ENCODE results near the gene FAM9A.

DNA sequence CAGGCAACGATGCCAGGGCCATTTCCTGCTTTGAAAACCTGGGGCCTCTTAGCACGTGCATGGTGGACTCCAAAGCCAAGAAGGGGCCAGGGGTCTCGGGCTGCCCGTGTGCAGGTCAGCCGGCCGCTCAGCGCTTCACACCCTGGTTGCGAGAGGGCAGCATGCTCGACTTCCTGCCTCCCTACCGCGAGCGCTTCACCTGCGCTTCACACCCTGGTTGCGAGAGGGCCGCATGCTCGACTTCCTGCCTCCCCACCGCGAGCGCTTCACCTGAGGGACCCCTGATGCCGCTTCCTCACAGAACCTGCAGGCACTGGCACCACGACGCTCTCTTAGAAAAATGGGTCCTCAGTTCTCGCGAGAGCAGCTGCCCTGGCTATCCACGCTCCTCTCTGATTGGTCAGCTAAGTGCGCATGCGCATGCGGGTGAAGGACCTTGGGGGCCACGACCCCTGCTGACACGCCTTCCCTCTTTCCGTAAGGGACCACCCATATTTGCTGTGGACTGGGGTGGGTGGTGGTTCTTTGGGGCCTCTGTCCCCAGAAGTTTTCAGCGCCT lies at the start of gene FAM9A:
- TF ChIP-seq, protein P1, sequence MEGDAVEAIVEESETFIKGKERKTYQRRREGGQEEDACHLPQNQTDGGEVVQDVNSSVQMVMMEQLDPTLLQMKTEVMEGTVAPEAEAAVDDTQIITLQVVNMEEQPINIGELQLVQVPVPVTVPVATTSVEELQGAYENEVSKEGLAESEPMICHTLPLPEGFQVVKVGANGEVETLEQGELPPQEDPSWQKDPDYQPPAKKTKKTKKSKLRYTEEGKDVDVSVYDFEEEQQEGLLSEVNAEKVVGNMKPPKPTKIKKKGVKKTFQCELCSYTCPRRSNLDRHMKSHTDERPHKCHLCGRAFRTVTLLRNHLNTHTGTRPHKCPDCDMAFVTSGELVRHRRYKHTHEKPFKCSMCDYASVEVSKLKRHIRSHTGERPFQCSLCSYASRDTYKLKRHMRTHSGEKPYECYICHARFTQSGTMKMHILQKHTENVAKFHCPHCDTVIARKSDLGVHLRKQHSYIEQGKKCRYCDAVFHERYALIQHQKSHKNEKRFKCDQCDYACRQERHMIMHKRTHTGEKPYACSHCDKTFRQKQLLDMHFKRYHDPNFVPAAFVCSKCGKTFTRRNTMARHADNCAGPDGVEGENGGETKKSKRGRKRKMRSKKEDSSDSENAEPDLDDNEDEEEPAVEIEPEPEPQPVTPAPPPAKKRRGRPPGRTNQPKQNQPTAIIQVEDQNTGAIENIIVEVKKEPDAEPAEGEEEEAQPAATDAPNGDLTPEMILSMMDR (conservative IDR thresholded peaks at IDR 0.05) = no peak
- TF ChIP-seq ZFX (IDR thresholded peaks at IDR 0.05) = no peak
